GM12891 (cell line): ENCODE results near the gene NCKAP5.

ENCODE experiments used
- DNase-seq: peaks from one replicate; pipeline ENCODE4 v3.0.0; 2011; ENCODE audit warnings: low spot score; ENCODE audit not compliant: insufficient read length
- FAIRE-seq: peaks from 2 replicates; lab custom pipeline; 2011; peaks lifted over from hg19 to GRCh38; lab: Jason Lieb, UNC
- PAX5 ChIP-seq: IDR thresholded peaks from 2 replicates; pipeline ENCODE4 v1.6.1; 2011; ENCODE audit warnings: low read length, moderate library complexity, mild to moderate bottlenecking; ENCODE audit not compliant: insufficient read depth, severe bottlenecking
- POLR2A ChIP-seq: IDR thresholded peaks from 2 replicates; pipeline ENCODE4 v1.6.1; 2011; ENCODE audit warnings: low read depth, low read length, control low read depth
- POLR2AphosphoS5 ChIP-seq: IDR thresholded peaks from 2 replicates; pipeline ENCODE4 v1.6.1; 2011; ENCODE audit warnings: low read depth, low read length, control low read depth
- POU2F2 ChIP-seq: IDR thresholded peaks from 2 replicates; pipeline ENCODE4 v1.6.1; 2011; ENCODE audit warnings: low read depth, mild to moderate bottlenecking, control low read depth, low read length, moderate library complexity
- SPI1 ChIP-seq: IDR thresholded peaks from 2 replicates; pipeline ENCODE4 v1.6.1; 2011; ENCODE audit warnings: low read depth, low read length, control low read depth
- TAF1 ChIP-seq: IDR thresholded peaks from 2 replicates; pipeline ENCODE4 v1.6.1; 2011; ENCODE audit warnings: low read depth, low read length, control low read depth

Gene NCKAP5

DNA sequence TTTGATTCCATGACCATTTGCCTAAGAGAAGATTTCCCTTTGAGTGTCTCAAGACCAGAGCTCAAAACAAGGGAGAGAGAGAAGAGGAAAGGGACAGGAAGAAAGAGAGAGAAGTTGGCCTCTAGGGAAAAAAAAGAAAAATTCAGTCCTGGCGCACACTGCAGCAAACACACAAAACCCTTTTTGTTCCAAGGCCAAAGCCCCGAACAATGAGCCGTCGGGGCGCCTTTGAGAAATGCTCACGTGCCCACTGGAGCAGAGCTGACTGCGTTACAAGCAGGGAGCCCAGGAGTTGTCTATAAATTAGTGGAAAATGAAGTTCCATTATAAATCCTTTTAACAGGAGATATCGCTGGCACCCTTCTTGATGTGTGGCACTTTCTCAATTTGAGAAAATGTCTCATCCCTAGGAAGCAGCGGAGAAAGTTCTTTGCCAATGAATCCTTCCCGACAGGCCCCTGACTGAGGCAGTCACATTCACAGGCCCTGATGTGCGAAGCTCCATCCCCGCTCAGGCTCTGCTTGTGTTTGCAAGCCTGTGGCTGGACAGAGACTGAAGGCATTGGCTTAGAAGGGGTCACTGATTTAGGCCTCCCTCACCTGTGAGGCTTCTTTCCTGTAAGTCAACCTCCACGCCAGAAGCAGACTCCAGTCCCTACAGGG is 32.1 kb upstream of the NCKAP5 start:
- no peak for DNase-seq
- no peak for FAIRE-seq
- no peak for TF ChIP-seq POU2F2
- TF ChIP-seq SPI1: no peak
- no peak for TF ChIP-seq TAF1
- TF ChIP-seq POLR2AphosphoS5: no peak
- TF ChIP-seq POLR2A: no peak
- TF ChIP-seq PAX5: no peak

- no peak for FAIRE-seq
- TF ChIP-seq SPI1 (no peak), TAF1 (no peak), PAX5 (no peak), POU2F2 (no peak), POLR2AphosphoS5 (no peak), POLR2A (no peak)
- no peak for DNase-seq
These were observed 31.5 kb upstream of the NCKAP5 start for GRCh38 chr2:133599811-133600210.

GRCh38 chr2:133599211-133599803 is 31.0 kb upstream of the NCKAP5 start:
- no peak for DNase-seq
- no peak for FAIRE-seq
- TF ChIP-seq SPI1 (no peak), POLR2A (no peak), POLR2AphosphoS5 (no peak), PAX5 (no peak), TAF1 (no peak), POU2F2 (no peak)

- TF ChIP-seq POLR2AphosphoS5 (no peak), POU2F2 (no peak), PAX5 (no peak)
- DNase-seq (no peak), FAIRE-seq (no peak)
These were observed 30.5 kb upstream of the NCKAP5 start for GRCh38 chr2:133598769-133599168.

DNA sequence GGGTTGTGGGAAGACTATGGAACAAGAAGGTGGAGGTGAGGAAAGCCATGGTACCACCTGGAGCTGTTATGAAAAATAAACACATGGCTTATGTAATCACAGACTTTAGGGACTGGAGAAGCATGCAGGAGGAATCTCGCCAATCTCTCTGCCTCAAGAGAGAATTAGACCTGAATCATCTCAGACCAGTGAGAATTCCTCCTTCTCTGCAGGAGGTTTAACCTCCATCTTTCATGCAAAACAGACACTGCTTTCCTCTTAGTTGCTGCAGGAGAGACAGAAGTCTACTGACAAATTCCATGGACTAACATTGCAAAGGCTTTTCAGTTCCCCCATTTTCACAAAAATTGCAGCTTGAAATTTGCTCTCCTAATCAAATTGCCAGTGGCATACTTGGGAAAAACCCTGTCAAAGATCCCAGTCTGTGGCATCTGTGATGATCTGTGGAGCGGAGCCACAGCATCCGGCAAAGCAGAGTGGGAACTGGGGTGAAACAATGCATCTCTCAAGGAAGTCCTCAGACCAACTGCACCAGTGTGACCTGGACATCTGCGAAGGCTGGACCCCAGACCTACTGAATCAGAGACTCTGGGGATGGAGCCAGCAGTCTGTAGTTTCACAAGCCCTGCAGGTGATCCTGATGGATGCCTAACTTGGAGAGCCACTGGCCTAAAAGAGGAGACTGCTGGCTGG is 28.6 kb upstream of the NCKAP5 start:
- DNase-seq (no peak), FAIRE-seq (no peak)
- no peak for TF ChIP-seq POLR2AphosphoS5

GRCh38 chr2:133591164-133591563 is 22.9 kb upstream of the NCKAP5 start:
- DNase-seq (no peak), FAIRE-seq (no peak)
- TF ChIP-seq POU2F2: no peak
- no peak for TF ChIP-seq PAX5
- TF ChIP-seq TAF1: no peak
- no peak for TF ChIP-seq POLR2A
- TF ChIP-seq SPI1: no peak
- no peak for TF ChIP-seq POLR2AphosphoS5

GRCh38 chr2:133589456-133589855 is 21.2 kb upstream of the NCKAP5 start:
- no peak for TF ChIP-seq SPI1
- TF ChIP-seq POU2F2: no peak
- no peak for TF ChIP-seq PAX5
- TF ChIP-seq TAF1: no peak
- TF ChIP-seq POLR2A: no peak
- TF ChIP-seq POLR2AphosphoS5: no peak
- DNase-seq: no peak
- FAIRE-seq: no peak

- DNase-seq (no peak), FAIRE-seq (no peak)
- no peak for TF ChIP-seq POLR2A
- TF ChIP-seq POLR2AphosphoS5: no peak
- TF ChIP-seq POU2F2: no peak
- no peak for TF ChIP-seq PAX5
- TF ChIP-seq TAF1: no peak
- TF ChIP-seq SPI1: no peak
These were observed 19.9 kb upstream of the NCKAP5 start for GRCh38 chr2:133588144-133588543.

DNA sequence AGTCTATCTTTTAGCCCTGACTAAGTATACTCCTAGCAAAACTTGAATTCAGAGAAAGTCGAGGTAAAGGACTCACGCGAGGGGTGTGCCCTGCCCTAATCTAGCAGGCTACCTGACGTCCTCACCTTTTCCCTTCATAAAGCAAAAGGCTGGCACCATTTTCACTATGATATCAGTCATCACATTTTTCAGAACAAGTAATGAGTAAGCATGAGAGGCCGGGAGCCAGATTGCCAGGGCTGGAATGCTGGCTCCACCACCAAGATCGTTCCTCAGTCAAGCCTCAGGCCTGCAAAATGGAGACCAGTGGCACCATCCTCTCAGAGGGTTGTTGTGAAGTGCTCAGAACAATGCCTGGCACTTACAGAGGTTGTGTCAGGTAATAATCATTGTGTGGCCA is 18.7 kb upstream of the NCKAP5 start:
- DNase-seq (no peak), FAIRE-seq (no peak)
- TF ChIP-seq POU2F2 (no peak), POLR2AphosphoS5 (no peak), POLR2A (no peak), SPI1 (no peak), PAX5 (no peak), TAF1 (no peak)
